Prostate gland (tissue), 2 donors: ENCODE results near the gene TRAPPC14. TPM values are rescaled to one million over a fixed set of nuclear protein-coding genes. Genes with fewer than 3 reads are reported as not detected.

Experiments
- DNase-seq: peaks from one replicate; pipeline ENCODE4 v3.0.0-alpha.2; 2019; ENCODE audit warnings: low spot score
- H3K27ac ChIP-seq, 2 donors: fragments of 200-600 bp; sonication (generic); 2 replicates each; pipeline ENCODE4 v1.5.1; 2017 to 2019
- H3K27me3 ChIP-seq: fragments of 200-600 bp; sonication (generic); replicated peaks from 2 replicates; pipeline ENCODE4 v1.5.1; 2019; ENCODE audit not compliant: insufficient read depth
- H3K36me3 ChIP-seq, 2 donors: fragments of 200-600 bp; sonication (generic); 1 replicate in 1 of 2; 2 replicates in 1 of 2; pipeline versions ENCODE4 v1.5.1 to v1.8.1; 2017 to 2019
- H3K4me1 ChIP-seq: fragments of 200-600 bp; sonication (generic); replicated peaks from 2 replicates; pipeline ENCODE4 v1.5.1; 2019
- H3K4me3 ChIP-seq, 2 donors: fragments of 200-600 bp; sonication (generic); 2 replicates each; pipeline ENCODE4 v1.5.1; 2017 to 2019
- H3K9me3 ChIP-seq: fragments of 200-600 bp; sonication (generic); 2 replicates; pipeline ENCODE4 v1.5.1; 2017
- POLR2A ChIP-seq: fragments of 450-650 bp; IDR thresholded peaks from one replicate; pipeline ENCODE4 v1.6.1; 2016; ENCODE audit warnings: antibody characterized with exemption, mild to moderate bottlenecking
- POLR2AphosphoS5 ChIP-seq: sonication (generic); formaldehyde crosslinking; IDR thresholded peaks from one replicate; pipeline ENCODE4 v1.6.1; 2017; ENCODE audit warnings: antibody characterized with exemption
- WGBS: methylation state at CpG from one replicate; pipeline ENCODE4 v1.1.5; 2018; 5-methylcytosine and 5-hydroxymethylcytosine counted together
- intact Hi-C: fragments of 100-400 bp; cut with DNase I; formaldehyde crosslinking; loops from one replicate; pipeline ENCODE4 v1.14.2; 2022
- total RNA-seq, 2 donors: library from RNA; depleted of rRNA; stranded (reverse); fragments of >200 nt; gene quantifications; one replicate each; pipeline ENCODE4 v1.1.0, GENCODE V29; 2016
- TF ChIP-seq, protein P1 (sequence below), 4 experiments: fragments of 200-600 bp in 2 of 4; fragments of 450-650 bp in 2 of 4; sonication (generic) in 2 of 4; IDR thresholded peaks; 1 replicate in 3 of 4; 2 replicates in 1 of 4; pipeline ENCODE4 v1.5.1; 2016 to 2019; ENCODE audit warnings: antibody characterized with exemption in 4 of 4, mild to moderate bottlenecking in 2 of 4, moderate library complexity in 2 of 4

The TRAPPC14 gene
- total RNA-seq, 2 donors from 2014 or later = 21.2 to 43.4 TPM

GRCh38 chr7:100128637-100128963, 29.9 kb downstream of the TRAPPC14 start:
- TF ChIP-seq, protein P1, sequence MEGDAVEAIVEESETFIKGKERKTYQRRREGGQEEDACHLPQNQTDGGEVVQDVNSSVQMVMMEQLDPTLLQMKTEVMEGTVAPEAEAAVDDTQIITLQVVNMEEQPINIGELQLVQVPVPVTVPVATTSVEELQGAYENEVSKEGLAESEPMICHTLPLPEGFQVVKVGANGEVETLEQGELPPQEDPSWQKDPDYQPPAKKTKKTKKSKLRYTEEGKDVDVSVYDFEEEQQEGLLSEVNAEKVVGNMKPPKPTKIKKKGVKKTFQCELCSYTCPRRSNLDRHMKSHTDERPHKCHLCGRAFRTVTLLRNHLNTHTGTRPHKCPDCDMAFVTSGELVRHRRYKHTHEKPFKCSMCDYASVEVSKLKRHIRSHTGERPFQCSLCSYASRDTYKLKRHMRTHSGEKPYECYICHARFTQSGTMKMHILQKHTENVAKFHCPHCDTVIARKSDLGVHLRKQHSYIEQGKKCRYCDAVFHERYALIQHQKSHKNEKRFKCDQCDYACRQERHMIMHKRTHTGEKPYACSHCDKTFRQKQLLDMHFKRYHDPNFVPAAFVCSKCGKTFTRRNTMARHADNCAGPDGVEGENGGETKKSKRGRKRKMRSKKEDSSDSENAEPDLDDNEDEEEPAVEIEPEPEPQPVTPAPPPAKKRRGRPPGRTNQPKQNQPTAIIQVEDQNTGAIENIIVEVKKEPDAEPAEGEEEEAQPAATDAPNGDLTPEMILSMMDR (IDR thresholded peaks at IDR 0.05) = no peak
- TF ChIP-seq POLR2AphosphoS5 (no peak), POLR2A (no peak)
- DNase-seq = no peak
- H3K4me3 ChIP-seq = no peak overlapping the region
- no peaks in the 10 kb centered on the region for H3K36me3 ChIP-seq
- 52% methylated on average over 1 of the region's 1 CpG for WGBS
- H3K4me1 ChIP-seq = no peaks in the 10 kb centered on the region
- intact Hi-C loops = loop anchor here (5.0 to 10.0 kb wide), 3 partner anchors 41 to 216 kb away; partner anchors contain the start of gene COPS6
- no peak overlapping the region for H3K27ac ChIP-seq
- no peaks in the 10 kb centered on the region for H3K27me3 ChIP-seq
- no peaks in the 10 kb centered on the region for H3K9me3 ChIP-seq

GRCh38 chr7:100127866-100128636, 30.5 kb downstream of the TRAPPC14 start:
- H3K27ac ChIP-seq = peak overlapping the region; percentile 96 to 98
- peak overlapping the region; percentile 76 to 86 for H3K4me3 ChIP-seq
- WGBS = 4% methylated on average over 37 of the region's 37 CpGs
- no peaks in the 10 kb centered on the region for H3K9me3 ChIP-seq
- H3K36me3 ChIP-seq = no peaks in the 10 kb centered on the region
- H3K27me3 ChIP-seq = no peaks in the 10 kb centered on the region
- TF ChIP-seq, protein P1 (IDR thresholded peaks at IDR 0.05) = no peak
- TF ChIP-seq POLR2AphosphoS5 (no peak), POLR2A (no peak)
- DNase-seq = no peak
- H3K4me1 ChIP-seq = no peaks in the 10 kb centered on the region
- intact Hi-C loops = loop anchor here (5.0 to 10.0 kb wide), 3 partner anchors 41 to 217 kb away; partner anchors contain the start of gene COPS6

DNA sequence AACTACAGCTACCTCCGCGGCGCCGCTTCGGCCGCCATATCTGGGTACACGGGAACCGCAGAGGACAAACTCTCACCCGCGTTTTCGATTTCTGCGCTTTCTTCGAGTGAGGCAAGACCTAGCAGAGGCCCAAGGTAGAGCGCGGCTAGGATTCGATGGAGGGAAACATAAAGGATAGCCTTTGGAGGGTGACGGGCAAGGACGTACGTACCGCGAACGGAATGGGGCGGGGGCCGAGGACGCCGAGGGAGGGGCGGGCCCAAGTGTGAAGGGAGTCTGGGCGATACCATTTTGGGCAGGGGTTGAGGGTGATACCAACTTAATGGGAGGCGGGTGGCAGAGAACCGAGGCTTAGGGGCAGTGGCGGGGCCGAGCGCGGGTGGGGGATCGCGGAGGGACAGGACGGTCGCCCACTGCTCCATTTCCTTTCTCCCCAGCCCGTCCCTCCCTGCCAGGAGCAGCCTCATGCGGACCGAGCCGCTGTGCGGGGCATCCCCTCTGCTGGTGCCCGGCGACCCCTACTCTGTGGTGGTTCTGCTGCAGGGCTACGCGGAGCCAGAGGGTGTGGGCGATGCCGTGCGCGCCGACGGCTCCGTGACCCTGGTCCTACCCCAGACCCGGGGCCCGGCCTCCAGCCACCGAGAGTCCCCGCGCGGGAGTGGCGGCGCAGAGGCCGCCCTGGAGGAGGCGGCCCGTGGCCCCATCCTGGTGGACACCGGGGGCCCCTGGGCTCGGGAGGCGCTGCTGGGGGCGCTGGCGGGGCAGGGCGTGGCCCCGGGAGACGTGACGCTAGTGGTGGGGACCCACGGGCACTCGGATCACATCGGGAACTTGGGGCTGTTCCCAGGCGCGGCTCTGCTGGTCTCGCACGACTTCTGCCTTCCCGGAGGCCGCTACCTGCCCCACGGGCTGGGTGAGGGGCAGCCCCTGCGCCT, 31.3 kb downstream of the TRAPPC14 start, which contains the start of gene MBLAC1:
MBLAC1 (plus strand) TSS at position 37 of the 935 bp plus-strand sequence; CDS start at position 466, 429 bp downstream.
- Histone ChIP-seq H3K36me3 (no peaks in the 10 kb centered on the region), H3K9me3 (no peaks in the 10 kb centered on the region), H3K27ac (peak within 1 kb of the TSS; percentile 96 to 98), H3K4me1 (no peaks in the 10 kb centered on the region), H3K4me3 (peak within 1 kb of the TSS; percentile 76 to 86), H3K27me3 (no peaks in the 10 kb centered on the region)
- under 1% methylated on average over 60 of the region's 85 CpGs for WGBS
- TF ChIP-seq, protein P1 (IDR thresholded peaks at IDR 0.05) = no peak
- no peak for TF ChIP-seq POLR2A
- peak; percentile 86 for TF ChIP-seq POLR2AphosphoS5
- intact Hi-C loops = loop anchor here (5.0 to 10.0 kb wide), 3 partner anchors 40 to 218 kb away; partner anchors contain the start of gene COPS6
- DNase-seq = peak; percentile 89

- no peak for DNase-seq
- H3K27me3 ChIP-seq = no peaks in the 10 kb centered on the region
- no peak for TF ChIP-seq POLR2AphosphoS5
- TF ChIP-seq, protein P1 (IDR thresholded peaks at IDR 0.05) = peak in 1 of 4 experiments; percentile 24
- H3K36me3 ChIP-seq = no peaks in the 10 kb centered on the region
- H3K9me3 ChIP-seq = no peaks in the 10 kb centered on the region
- H3K4me1 ChIP-seq = no peaks in the 10 kb centered on the region
- H3K4me3 ChIP-seq = peak overlapping the region; percentile 76 to 86
- WGBS = 13% methylated on average over 22 of the region's 29 CpGs
- intact Hi-C loops = loop anchor here (5.0 to 10.0 kb wide), 3 partner anchors 39 to 218 kb away; partner anchors contain the start of gene COPS6
- peak overlapping the region; percentile 96 to 98 for H3K27ac ChIP-seq
These were observed 32.1 kb downstream of the TRAPPC14 start for GRCh38 chr7:100126239-100126930.
